Fibroblast of lung (primary cell): Measurements from ENCODE around the gene PIP4K2A.

Source experiments
- CTCF ChIP-seq, 2 donors: IDR thresholded peaks in 1 of 2; conservative IDR thresholded peaks in 1 of 2; 1 replicate in 1 of 2; 2 replicates in 1 of 2; pipeline ENCODE4 v1.5.1; 2011 to 2012; ENCODE audit warnings: low read length in 2 of 2, control low read depth in 1 of 2, inconsistent platforms in 1 of 2, low read depth in 1 of 2, mild to moderate bottlenecking in 1 of 2
- EZH2 ChIP-seq: IDR thresholded peaks from 2 replicates; pipeline ENCODE4 v1.5.1; 2012; ENCODE audit warnings: low read length, control low read depth, mild to moderate bottlenecking; ENCODE audit errors: missing control alignments

GRCh38 chr10:22622242-22622806, 92.1 kb downstream of the PIP4K2A start:
- TF ChIP-seq CTCF (conservative IDR thresholded peaks at IDR 0.05 in 1 of 2, IDR thresholded peaks at IDR 0.05 in 1 of 2; ENCODE audit: low read depth in 1 of 2, low read length in 2 of 2), result no peak
- no peak for TF ChIP-seq EZH2
